Fibroblast of lung (primary cell): ENCODE measurements around the gene WFDC13. TPM values are rescaled to one million over a fixed set of nuclear protein-coding genes. Genes with fewer than 3 reads are reported as not detected.

Source experiments
- DNase-seq, 2 donors: peaks; one replicate each; pipeline versions ENCODE4 v3.0.0 to v3.0.0-alpha.2; 2010; ENCODE audit warnings: low read depth in 2 of 2
- H2AFZ ChIP-seq: 2 replicates; pipeline ENCODE4 v1.5.1; 2012; ENCODE audit warnings: low read length, control low read depth, inconsistent platforms
- H3K27ac ChIP-seq: 2 replicates; pipeline ENCODE4 v1.5.1; 2011; ENCODE audit warnings: low read length, control low read depth; ENCODE audit not compliant: insufficient read depth
- H3K27me3 ChIP-seq: 2 replicates; pipeline ENCODE4 v1.5.1; 2011; ENCODE audit warnings: mild to moderate bottlenecking, low read length; ENCODE audit not compliant: control insufficient read depth, insufficient read depth
- H3K36me3 ChIP-seq: 2 replicates; pipeline ENCODE4 v1.5.1; 2011; ENCODE audit warnings: low read length; ENCODE audit not compliant: control insufficient read depth, insufficient read depth
- H3K4me1 ChIP-seq: 2 replicates; pipeline ENCODE4 v1.5.1; 2011; ENCODE audit warnings: low read length; ENCODE audit not compliant: control insufficient read depth, insufficient read depth; ENCODE audit errors: extremely low read depth
- H3K4me2 ChIP-seq: 2 replicates; pipeline ENCODE4 v1.5.1; 2011; ENCODE audit warnings: low read length, control low read depth; ENCODE audit not compliant: insufficient read depth; ENCODE audit errors: extremely low read depth
- H3K4me3 ChIP-seq, 4 experiments: fragments of 200-600 bp in 1 of 4; sonication (generic) in 1 of 4; replicated peaks in 1 of 4; 2 replicates each; pipeline ENCODE4 v1.5.1; 2011 to 2016; ENCODE audit warnings: low read length in 4 of 4, low read depth in 3 of 4, mild to moderate bottlenecking in 3 of 4, control low read depth in 2 of 4, inconsistent platforms in 1 of 4, mixed read lengths in 1 of 4; ENCODE audit not compliant: insufficient read depth in 1 of 4; ENCODE audit errors: control extremely low read depth in 1 of 4
- H3K79me2 ChIP-seq: 2 replicates; pipeline ENCODE4 v1.5.1; 2012; ENCODE audit warnings: mild to moderate bottlenecking, low read length, inconsistent platforms; ENCODE audit not compliant: control insufficient read depth, insufficient read depth
- H3K9ac ChIP-seq: 2 replicates; pipeline ENCODE4 v1.5.1; 2011; ENCODE audit warnings: mild to moderate bottlenecking, low read length, control low read depth; ENCODE audit not compliant: insufficient read depth
- H3K9me3 ChIP-seq: 2 replicates; pipeline ENCODE4 v1.5.1; 2012; ENCODE audit warnings: low read depth, low read length; ENCODE audit not compliant: control insufficient read depth, insufficient read depth
- H4K20me1 ChIP-seq: 2 replicates; pipeline ENCODE4 v1.5.1; 2011; ENCODE audit warnings: low read length; ENCODE audit not compliant: control insufficient read depth, insufficient read depth; ENCODE audit errors: extremely low read depth
- EZH2 ChIP-seq: IDR thresholded peaks from 2 replicates; pipeline ENCODE4 v1.5.1; 2012; ENCODE audit warnings: low read length, control low read depth, mild to moderate bottlenecking; ENCODE audit errors: missing control alignments
- polyA plus RNA-seq, 2 donors: library from polyadenylated mRNA; depleted of rRNA in 1 of 2; stranded (reverse) in 1 of 2; unstranded in 1 of 2; fragments of >200 nt; gene quantifications; 2 replicates each; pipeline ENCODE4 v1.2.1, GENCODE V29; 2011 to 2012; ENCODE audit warnings: missing spikeins in 1 of 2
- total RNA-seq: library from RNA; depleted of rRNA; stranded (reverse); fragments of >200 nt; gene quantifications from 2 replicates; pipeline ENCODE4 v1.2.1, GENCODE V29; 2014
- TF ChIP-seq, protein P1 (sequence below), 2 donors: IDR thresholded peaks in 1 of 2; conservative IDR thresholded peaks in 1 of 2; 1 replicate in 1 of 2; 2 replicates in 1 of 2; pipeline ENCODE4 v1.5.1; 2011 to 2012; ENCODE audit warnings: low read length in 2 of 2, control low read depth in 1 of 2, inconsistent platforms in 1 of 2, low read depth in 1 of 2, mild to moderate bottlenecking in 1 of 2

Gene WFDC13
- total and polyA plus RNA-seq, 2 donors (not counting 1 experiment from before 2014, with no cell fraction given), result not detected

DNA sequence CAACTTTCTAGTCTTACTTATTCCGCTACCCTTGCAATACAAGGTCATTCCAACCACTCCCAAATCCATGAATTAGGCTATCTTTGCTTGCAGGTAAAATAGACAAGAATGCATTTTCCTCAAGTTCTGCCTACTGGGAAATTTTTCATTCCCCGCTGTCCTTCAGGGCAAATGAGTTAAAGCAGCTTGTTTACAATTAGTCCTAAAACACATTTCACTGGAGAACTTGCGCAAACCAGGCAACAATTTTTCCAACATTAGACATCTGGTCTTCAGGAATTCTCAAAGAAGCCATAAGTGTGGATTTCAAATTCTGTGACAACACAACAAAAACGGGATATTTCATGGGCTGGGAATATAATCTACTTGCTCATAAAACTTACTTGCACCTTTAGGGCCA lies 40.8 kb downstream of the WFDC13 start:
- Histone ChIP-seq H3K4me2 (no peak overlapping the region), H3K79me2 (no peaks in the 10 kb centered on the region), H3K4me1 (no peaks in the 10 kb centered on the region), H3K27me3 (no peaks in the 10 kb centered on the region), H3K9ac (no peak overlapping the region), H2AFZ (no peak overlapping the region), H4K20me1 (no peaks in the 10 kb centered on the region), H3K36me3 (no peaks in the 10 kb centered on the region), H3K4me3 (no peak overlapping the region), H3K27ac (no peak overlapping the region), H3K9me3 (no peaks in the 10 kb centered on the region)
- DNase-seq, result no peak
- no peak for TF ChIP-seq EZH2
- TF ChIP-seq, protein P1, sequence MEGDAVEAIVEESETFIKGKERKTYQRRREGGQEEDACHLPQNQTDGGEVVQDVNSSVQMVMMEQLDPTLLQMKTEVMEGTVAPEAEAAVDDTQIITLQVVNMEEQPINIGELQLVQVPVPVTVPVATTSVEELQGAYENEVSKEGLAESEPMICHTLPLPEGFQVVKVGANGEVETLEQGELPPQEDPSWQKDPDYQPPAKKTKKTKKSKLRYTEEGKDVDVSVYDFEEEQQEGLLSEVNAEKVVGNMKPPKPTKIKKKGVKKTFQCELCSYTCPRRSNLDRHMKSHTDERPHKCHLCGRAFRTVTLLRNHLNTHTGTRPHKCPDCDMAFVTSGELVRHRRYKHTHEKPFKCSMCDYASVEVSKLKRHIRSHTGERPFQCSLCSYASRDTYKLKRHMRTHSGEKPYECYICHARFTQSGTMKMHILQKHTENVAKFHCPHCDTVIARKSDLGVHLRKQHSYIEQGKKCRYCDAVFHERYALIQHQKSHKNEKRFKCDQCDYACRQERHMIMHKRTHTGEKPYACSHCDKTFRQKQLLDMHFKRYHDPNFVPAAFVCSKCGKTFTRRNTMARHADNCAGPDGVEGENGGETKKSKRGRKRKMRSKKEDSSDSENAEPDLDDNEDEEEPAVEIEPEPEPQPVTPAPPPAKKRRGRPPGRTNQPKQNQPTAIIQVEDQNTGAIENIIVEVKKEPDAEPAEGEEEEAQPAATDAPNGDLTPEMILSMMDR (conservative IDR thresholded peaks at IDR 0.05 in 1 of 2, IDR thresholded peaks at IDR 0.05 in 1 of 2; ENCODE audit: low read depth in 1 of 2, low read length in 2 of 2), result no peak

DNA sequence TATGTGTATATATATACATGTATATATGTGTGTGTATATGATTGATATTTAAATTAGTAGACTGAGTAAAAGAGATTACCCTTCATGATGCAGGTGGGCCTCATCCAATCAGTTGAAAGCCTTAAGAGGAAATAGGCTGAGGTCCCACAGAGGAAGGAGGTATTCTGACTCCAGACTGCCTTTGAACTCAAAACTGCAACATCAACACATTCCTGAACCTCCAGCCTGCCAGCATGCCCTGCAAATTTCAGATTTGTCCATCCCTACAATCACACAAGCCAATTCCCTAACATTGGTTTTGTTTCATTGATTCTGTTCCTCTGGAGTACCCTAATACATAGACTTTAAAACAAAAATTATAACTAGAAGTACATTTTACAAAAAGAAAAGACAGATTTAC lies 43.2 kb downstream of the WFDC13 start:
- no peaks in the 10 kb centered on the region for H3K27me3 ChIP-seq
- no peak for TF ChIP-seq EZH2
- TF ChIP-seq, protein P1 (conservative IDR thresholded peaks at IDR 0.05 in 1 of 2, IDR thresholded peaks at IDR 0.05 in 1 of 2; ENCODE audit: low read depth in 1 of 2, low read length in 2 of 2), result no peak
- DNase-seq, result no peak
- no peak overlapping the region for H2AFZ ChIP-seq
- no peaks in the 10 kb centered on the region for H3K4me1 ChIP-seq
- no peak overlapping the region for H3K4me3 ChIP-seq
- H3K9me3 ChIP-seq, result no peaks in the 10 kb centered on the region
- H3K79me2 ChIP-seq, result no peaks in the 10 kb centered on the region
- H3K9ac ChIP-seq, result no peak overlapping the region
- H3K4me2 ChIP-seq, result no peak overlapping the region
- H4K20me1 ChIP-seq, result no peaks in the 10 kb centered on the region
- H3K36me3 ChIP-seq, result no peaks in the 10 kb centered on the region
- H3K27ac ChIP-seq, result no peak overlapping the region

DNA sequence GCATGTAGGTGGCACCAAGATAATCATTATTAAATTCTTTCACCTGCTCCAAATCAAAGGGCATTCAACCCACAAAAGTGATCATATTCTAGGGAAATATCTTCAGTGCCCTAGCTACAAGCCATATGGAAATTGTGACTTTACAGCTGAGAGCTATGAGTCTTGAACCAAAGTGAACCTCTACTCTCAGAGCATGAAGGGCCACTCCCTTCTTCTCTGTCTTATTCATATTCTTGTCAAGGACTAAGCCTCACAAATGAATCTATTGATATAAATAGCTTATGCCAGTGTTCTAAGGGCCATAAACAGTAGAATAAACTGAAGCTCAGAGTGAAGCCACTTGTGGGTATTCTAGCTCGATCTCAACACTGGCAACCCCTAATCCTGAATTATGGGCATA lies 49.9 kb downstream of the WFDC13 start:
- H3K36me3 ChIP-seq, result no peaks in the 10 kb centered on the region
- no peak overlapping the region for H2AFZ ChIP-seq

More for the DNA sequence above, 49.9 kb downstream of the WFDC13 start:
- Histone ChIP-seq H3K4me3 (no peak overlapping the region), H4K20me1 (no peaks in the 10 kb centered on the region), H3K4me2 (no peak overlapping the region), H3K27me3 (peaks cover 2% of the 10 kb centered on the region), H3K9me3 (no peaks in the 10 kb centered on the region), H3K79me2 (no peaks in the 10 kb centered on the region), H3K27ac (no peak overlapping the region), H3K4me1 (no peaks in the 10 kb centered on the region), H3K9ac (no peak overlapping the region)
- DNase-seq, result no peak
- TF ChIP-seq EZH2, result no peak
- TF ChIP-seq, protein P1 (conservative IDR thresholded peaks at IDR 0.05 in 1 of 2, IDR thresholded peaks at IDR 0.05 in 1 of 2; ENCODE audit: low read depth in 1 of 2, low read length in 2 of 2), result no peak
